Measurements from ENCODE around the gene PTGER1. TPM values are rescaled to one million over a fixed set of nuclear protein-coding genes. Genes with fewer than 3 reads are reported as not detected.
A peak's percentile ranks its signal among the peaks of the same experiment; 100 is the strongest.

PTGER1 gene
- total RNA-seq, 1 experiment from 2014 or later = 0.63 TPM

DNA sequence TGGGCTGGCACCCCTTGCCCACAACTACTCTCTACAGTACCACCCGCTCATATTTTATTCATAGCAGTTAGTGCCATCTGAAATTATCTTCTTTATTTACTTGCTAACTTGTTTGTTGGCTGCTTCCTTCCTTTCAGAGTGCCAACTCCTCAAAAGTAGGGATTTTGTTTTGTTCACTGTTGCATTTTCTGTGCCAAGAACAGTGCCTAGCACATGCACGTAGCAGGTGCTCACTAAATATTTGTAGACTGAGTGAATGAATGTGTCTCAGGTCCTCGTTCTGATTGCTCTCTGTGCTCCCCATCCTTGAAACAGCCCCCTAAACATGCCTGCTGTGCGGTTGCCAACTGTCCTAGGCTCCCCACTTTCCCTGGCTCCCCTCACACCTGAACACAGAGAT, 19.3 kb upstream of the PTGER1 start:
- Histone ChIP-seq H3K79me2 (ENCODE audit: insufficient read depth, low read length) (peaks cover 2% of the 10 kb centered on the region; the same call in 1 of the 2 replicates), H3K27me3 (ENCODE audit: insufficient read depth, low read length) (no peaks in the 10 kb centered on the region), H3K79me1 (ENCODE audit: insufficient read depth, low read depth, low read length, poor library complexity, severe bottlenecking) (peaks cover 3% of the 10 kb centered on the region), H3K4ac (ENCODE audit: low read depth, low read length) (no peak overlapping the region), H3K27ac (ENCODE audit: insufficient read length, low read depth, low read length) (no peak overlapping the region), H3K4me2 (ENCODE audit: insufficient read depth, insufficient read length, low read length) (no peak overlapping the region), H3K9me3 (ENCODE audit: control insufficient read depth, low read depth, low read length) (no peaks in the 10 kb centered on the region), H3K23ac (ENCODE audit: insufficient read length, low read depth, low read length) (no peak overlapping the region), H4K8ac (replicated peaks; ENCODE audit: insufficient read length, low read depth, low read length) (no peak overlapping the region), H4K91ac (ENCODE audit: insufficient read length, low read depth, low read length) (no peak overlapping the region), H2BK120ac (ENCODE audit: low read depth, low read length, poor library complexity, severe bottlenecking) (no peak overlapping the region), H3K18ac (ENCODE audit: insufficient read length, low read depth, low read length) (no peak overlapping the region), H2BK15ac (ENCODE audit: low read depth, low read length) (no peak overlapping the region), H3K23me2 (ENCODE audit: insufficient read length, low read depth, low read length, poor library complexity, severe bottlenecking) (peaks cover 4% of the 10 kb centered on the region), H3K4me1 (ENCODE audit: insufficient read depth, low read length) (peaks cover 4% of the 10 kb centered on the region; the same call in 1 of the 2 replicates), H2AK5ac (ENCODE audit: insufficient read length, low read length) (no peak overlapping the region), H3K9ac (ENCODE audit: extremely low read depth, insufficient read length, low read length) (no peak overlapping the region), H2BK12ac (ENCODE audit: insufficient read length, low read depth, low read length) (no peak overlapping the region), H3K56ac (ENCODE audit: insufficient read length, low read depth, low read length) (no peak overlapping the region), H2BK5ac (ENCODE audit: insufficient read length, low read length) (no peak overlapping the region), H2BK20ac (ENCODE audit: low read depth, low read length, poor library complexity, severe bottlenecking) (no peak overlapping the region), H4K20me1 (ENCODE audit: control insufficient read depth, insufficient read depth, insufficient read length) (no peaks in the 10 kb centered on the region), H4K5ac (ENCODE audit: insufficient read length, low read depth, low read length) (no peak overlapping the region), H3T11ph (ENCODE audit: low read length) (no peak overlapping the region), H3K14ac (ENCODE audit: insufficient read depth, low read length) (no peak overlapping the region), H2AFZ (ENCODE audit: low read length) (no peak overlapping the region)
- Mint-ChIP-seq H3K9me3 (no peaks in the 10 kb centered on the region), H3K27me3 (ENCODE audit: low read depth) (no peaks in the 10 kb centered on the region; the same call in none of the 2 replicates), H3K4me3 (peak overlapping the region; percentile 87 to 94), H3K4me1 (peaks cover 22% of the 10 kb centered on the region in 2 experiments), H3K36me3 (ENCODE audit: insufficient read depth in 1 of 3, low read depth in 3 of 3) (peaks cover 19 to 40% (median 31%) of the 10 kb centered on the region in 3 experiments), H3K27ac (0 out of 7 replicates have a peak overlapping the region, but pooled peaks of 1 of the 3 experiments have one; percentile 13)
- no peak for DNase-seq
- WGBS (ENCODE audit: extremely low coverage, insufficient read length, low lambda C conversion rate) = no CpG with 5 or more reads among the region's 4 CpGs
- TF ChIP-seq, protein P1, sequence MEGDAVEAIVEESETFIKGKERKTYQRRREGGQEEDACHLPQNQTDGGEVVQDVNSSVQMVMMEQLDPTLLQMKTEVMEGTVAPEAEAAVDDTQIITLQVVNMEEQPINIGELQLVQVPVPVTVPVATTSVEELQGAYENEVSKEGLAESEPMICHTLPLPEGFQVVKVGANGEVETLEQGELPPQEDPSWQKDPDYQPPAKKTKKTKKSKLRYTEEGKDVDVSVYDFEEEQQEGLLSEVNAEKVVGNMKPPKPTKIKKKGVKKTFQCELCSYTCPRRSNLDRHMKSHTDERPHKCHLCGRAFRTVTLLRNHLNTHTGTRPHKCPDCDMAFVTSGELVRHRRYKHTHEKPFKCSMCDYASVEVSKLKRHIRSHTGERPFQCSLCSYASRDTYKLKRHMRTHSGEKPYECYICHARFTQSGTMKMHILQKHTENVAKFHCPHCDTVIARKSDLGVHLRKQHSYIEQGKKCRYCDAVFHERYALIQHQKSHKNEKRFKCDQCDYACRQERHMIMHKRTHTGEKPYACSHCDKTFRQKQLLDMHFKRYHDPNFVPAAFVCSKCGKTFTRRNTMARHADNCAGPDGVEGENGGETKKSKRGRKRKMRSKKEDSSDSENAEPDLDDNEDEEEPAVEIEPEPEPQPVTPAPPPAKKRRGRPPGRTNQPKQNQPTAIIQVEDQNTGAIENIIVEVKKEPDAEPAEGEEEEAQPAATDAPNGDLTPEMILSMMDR (conservative IDR thresholded peaks at IDR 0.05) = no peak
